ENCODE results near the gene ETFA.

ETFA gene

GRCh38 chr15:76311100-76311953, at the start of gene ETFA:
Gene ETFA, minus strand, starts transcription at chr15:76311469. Its CDS starts 81 bp downstream, at chr15:76311388.
- peak; percentile 98 for DNase-seq

GRCh38 chr15:76360416-76360815, 49.1 kb upstream of the ETFA start:
- no peak for DNase-seq

GRCh38 chr15:76359152-76359551, 47.9 kb upstream of the ETFA start:
- DNase-seq: no peak

- DNase-seq: no peak
These were observed 47.2 kb upstream of the ETFA start for GRCh38 chr15:76358453-76358852.

- no peak for DNase-seq
These were observed 43.7 kb upstream of the ETFA start for GRCh38 chr15:76354823-76355440.

GRCh38 chr15:76353903-76354302, 42.6 kb upstream of the ETFA start:
- no peak for DNase-seq

GRCh38 chr15:76353023-76353577, 41.8 kb upstream of the ETFA start:
- DNase-seq: no peak

- DNase-seq: no peak
These were observed 38.2 kb upstream of the ETFA start for GRCh38 chr15:76349301-76350070.

- DNase-seq: no peak
These were observed 36.3 kb upstream of the ETFA start for GRCh38 chr15:76347482-76348055.

GRCh38 chr15:76346669-76347481, 35.6 kb upstream of the ETFA start:
- peak; percentile 43 for DNase-seq

GRCh38 chr15:76345880-76346668, 34.8 kb upstream of the ETFA start:
- peak; percentile 26 for DNase-seq

- no peak for DNase-seq
These were observed 34.3 kb upstream of the ETFA start for GRCh38 chr15:76345583-76345879.

GRCh38 chr15:76344893-76345582, 33.8 kb upstream of the ETFA start:
- DNase-seq: no peak

- DNase-seq: peak; percentile 20
These were observed 32.2 kb upstream of the ETFA start for GRCh38 chr15:76343313-76343996.

- DNase-seq: peak; percentile 25
These were observed 31.3 kb upstream of the ETFA start for GRCh38 chr15:76342382-76343201.

GRCh38 chr15:76342058-76342381, 30.8 kb upstream of the ETFA start:
- DNase-seq: no peak

- DNase-seq: peak; percentile 28
These were observed 30.2 kb upstream of the ETFA start for GRCh38 chr15:76341366-76342057.

GRCh38 chr15:76340803-76341365, 29.6 kb upstream of the ETFA start:
- peak; percentile 74 for DNase-seq

Data from hematopoietic multipotent progenitor cell treated with erythropoietin and hydrocortisone succinate and interleukin-3 and kit ligand, for 4 days (in vitro differentiated cells).